Melanocyte of skin (primary cell): ENCODE measurements around the gene RGPD8. TPM values are rescaled to one million over a fixed set of nuclear protein-coding genes. Genes with fewer than 3 reads are reported as not detected.

ENCODE experiments used
- small RNA-seq, 2 donors: library from RNA; depleted of rRNA; stranded (forward); fragments of <200 nt; gene quantifications; one replicate each; pipeline ENCODE3, GENCODE V24; 2012
- total RNA-seq, 2 donors: library from RNA; depleted of rRNA; stranded (reverse); fragments of >200 nt; gene quantifications; 2 replicates each; pipeline ENCODE4 v1.2.3, GENCODE V29; 2012

Gene RGPD8
- total RNA-seq, result 10 to 100 TPM in 1 of 2 donors, 1 to 10 TPM in 1; 6.5 to 10.3 TPM

GRCh38 chr2:112433480-112433879 is at the start of gene RGPD8:
Gene RGPD8, minus strand, starts transcription at chr2:112433645. Its CDS starts 192 bp downstream, at chr2:112433453.

GRCh38 chr2:112481528-112482233 is 48.2 kb upstream of the RGPD8 start, which contains the start of gene TTL:
Gene TTL, plus strand, starts transcription at chr2:112482156. Its CDS starts 189 bp downstream, at chr2:112482345.

Small RNAs within 50 kb of the gene (small RNA-seq; reads per million reads assigned to genes)
- gene AC115115.1, result 0 to 0.04 reads per million in 2 donors

Other genes starting within 250 kb of the RGPD8 start
- 1 to 10 TPM; 1.3 to 4.8 TPM for gene ZC3H8, start 178.6 kb downstream of the RGPD8 start, total RNA-seq
- gene ZC3H6, start 158.0 kb downstream of the RGPD8 start, total RNA-seq, result 1 to 10 TPM in 1 of 2 donors, under 1 TPM in 1; 1.00 to 3.8 TPM
- 10 to 100 TPM; 46.1 to 60.3 TPM for gene TTL, start 48.5 kb upstream of the RGPD8 start, total RNA-seq
- gene POLR1B, start 108.8 kb upstream of the RGPD8 start, total RNA-seq, result 10 to 100 TPM; 16.2 to 32.3 TPM
- gene CHCHD5, start 151.0 kb upstream of the RGPD8 start, total RNA-seq, result 10 to 100 TPM in 1 of 2 donors, 1 to 10 TPM in 1; 7.7 to 12.7 TPM
- gene SLC20A1, start 212.3 kb upstream of the RGPD8 start, total RNA-seq, result 10 to 100 TPM; 24.1 to 63.6 TPM